Measurements from ENCODE around the gene ZNF91. TPM values are rescaled to one million over a fixed set of nuclear protein-coding genes. Genes with fewer than 3 reads are reported as not detected.
A peak's percentile ranks its signal among the peaks of the same experiment; 100 is the strongest.
"Not testable (repeated sequence)": the region's sequence is repeated elsewhere in the genome, so short reads cannot be mapped to it uniquely, and the experiment has no call there.

Gene ZNF91
- total RNA-seq: 100 to 1,000 TPM; 106 to 110 TPM
- long read RNA-seq, full-length matches to known transcripts: 6 of 14 reads
- long read RNA-seq, partial matches to known transcripts: 0 of 14 reads
- long read RNA-seq, other reads (novel, unspliced or antisense): 8 of 14 reads

- peak; percentile 99 for ATAC-seq
- DNase-seq: peak; percentile 98
- intact Hi-C loops (cut with DNase I): no loop called here
Observed at GRCh38 chr19:23395041-23395721, at the start of gene ZNF91. ZNF91 (minus strand) TSS chr19:23395471; CDS start chr19:23395354, 117 bp downstream.

- no peak for ATAC-seq
- no peak for DNase-seq
- intact Hi-C loops (cut with DNase I): no loop called here
Observed at GRCh38 chr19:23440791-23441190, 45.5 kb upstream of the ZNF91 start.

- intact Hi-C loops (cut with DNase I): no loop called here
- DNase-seq (no peak), ATAC-seq (no peak)
Observed at GRCh38 chr19:23440207-23440606, 44.9 kb upstream of the ZNF91 start.

GRCh38 chr19:23439623-23440022 is 44.4 kb upstream of the ZNF91 start:
- intact Hi-C loops (cut with DNase I): no loop called here
- DNase-seq: no peak

GRCh38 chr19:23437901-23438300 is 42.6 kb upstream of the ZNF91 start:
- DNase-seq (no peak), ATAC-seq (no peak)
- intact Hi-C loops (cut with DNase I): no loop called here

More at GRCh38 chr19:23439623-23440022, 44.4 kb upstream of the ZNF91 start:
- ATAC-seq: no peak

GRCh38 chr19:23436944-23437343 is 41.7 kb upstream of the ZNF91 start:
- ATAC-seq (no peak), DNase-seq (no peak)
- intact Hi-C loops (cut with DNase I): no loop called here

- ATAC-seq (no peak), DNase-seq (no peak)
- intact Hi-C loops (cut with DNase I): no loop called here
Observed at GRCh38 chr19:23436318-23436717, 41.0 kb upstream of the ZNF91 start.

GRCh38 chr19:23420824-23421223 is 25.6 kb upstream of the ZNF91 start:
- no peak for ATAC-seq
- intact Hi-C loops (cut with DNase I): no loop called here
- no peak for DNase-seq

- DNase-seq; intact Hi-C loops (cut with DNase I); ATAC-seq: not testable (repeated sequence)
Observed at GRCh38 chr19:23419261-23419660, 24.0 kb upstream of the ZNF91 start.

GRCh38 chr19:23415561-23416191 is 20.4 kb upstream of the ZNF91 start:
- peak; percentile 54 for DNase-seq
- ATAC-seq: peak; percentile 94 to 97

GRCh38 chr19:23415034-23415433 is 19.8 kb upstream of the ZNF91 start:
- intact Hi-C loops (cut with DNase I): no loop called here
- DNase-seq: no peak
- no peak for ATAC-seq

More at GRCh38 chr19:23415561-23416191, 20.4 kb upstream of the ZNF91 start:
- intact Hi-C loops (cut with DNase I): no loop called here

GRCh38 chr19:23410155-23410554 is 14.9 kb upstream of the ZNF91 start:
- intact Hi-C loops (cut with DNase I): no loop called here
- ATAC-seq (no peak), DNase-seq (no peak)

- no peak for DNase-seq
- ATAC-seq: no peak
- intact Hi-C loops (cut with DNase I): no loop called here
Observed at GRCh38 chr19:23409392-23410048, 14.2 kb upstream of the ZNF91 start.

- DNase-seq: no peak
- intact Hi-C loops (cut with DNase I): no loop called here
- peak in 1 of 2 donors; percentile 34 for ATAC-seq
Observed at GRCh38 chr19:23407616-23408133, 12.4 kb upstream of the ZNF91 start.

- ATAC-seq (no peak), DNase-seq (no peak)
- intact Hi-C loops (cut with DNase I): no loop called here
Observed at GRCh38 chr19:23406721-23407120, 11.4 kb upstream of the ZNF91 start.

- intact Hi-C loops (cut with DNase I): no loop called here
- DNase-seq (no peak), ATAC-seq (no peak)
Observed at GRCh38 chr19:23406091-23406490, 10.8 kb upstream of the ZNF91 start.

GRCh38 chr19:23404676-23405075 is 9.4 kb upstream of the ZNF91 start:
- ATAC-seq: no peak
- DNase-seq: no peak
- intact Hi-C loops (cut with DNase I): no loop called here

GRCh38 chr19:23403581-23404324 is 8.5 kb upstream of the ZNF91 start:
- ATAC-seq: no peak
- intact Hi-C loops (cut with DNase I): no loop called here
- no peak for DNase-seq

- no peak for DNase-seq
- intact Hi-C loops (cut with DNase I): no loop called here
- ATAC-seq: no peak
Observed at GRCh38 chr19:23403052-23403451, 7.8 kb upstream of the ZNF91 start.
